Activated T-cell treated with anti-CD3 and anti-CD28 coated beads, Interleukin-2, amount 50 U/mL, for 72 hours (primary cell): ENCODE data around the gene LMX1A. TPM values are rescaled to one million over a fixed set of nuclear protein-coding genes. Genes with fewer than 3 reads are reported as not detected.

Source experiments
- ATAC-seq, 2 donors: fragments of 150-1000 bp; cut with Tn5 transposase; replicated peaks in 1 of 2; 2 replicates each; pipeline ENCODE4 v1.10.0; 2021; ENCODE audit warnings: moderate library complexity in 2 of 2, mild to moderate bottlenecking in 1 of 2
- DNase-seq, 2 donors: peaks; one replicate each; pipeline ENCODE4 v3.0.0; 2021 to 2022; ENCODE audit warnings: mixed read lengths in 1 of 2
- H3K27ac Mint-ChIP-seq: one replicate; pipeline ENCODE4 v1.8.0; 2022; ENCODE audit warnings: mild to moderate bottlenecking, moderate library complexity, mixed read lengths
- H3K27me3 Mint-ChIP-seq: one replicate; pipeline ENCODE4 v1.8.0; 2022; ENCODE audit warnings: low read depth, mixed read lengths
- H3K36me3 Mint-ChIP-seq, 2 donors: one replicate each; pipeline ENCODE4 v1.8.0; 2022; ENCODE audit warnings: mixed read lengths in 2 of 2, mild to moderate bottlenecking in 1 of 2; ENCODE audit not compliant: insufficient read depth in 2 of 2
- H3K4me1 Mint-ChIP-seq: one replicate; pipeline ENCODE4 v1.8.0; 2022; ENCODE audit warnings: low read depth, mixed read lengths
- H3K4me3 Mint-ChIP-seq, 2 donors: one replicate each; pipeline ENCODE4 v1.8.0; 2022; ENCODE audit warnings: mild to moderate bottlenecking in 2 of 2, mixed read lengths in 2 of 2, moderate library complexity in 2 of 2
- H3K9me3 Mint-ChIP-seq, 2 donors: one replicate each; pipeline ENCODE4 v1.8.0; 2022; ENCODE audit warnings: mixed read lengths in 2 of 2
- total RNA-seq, 2 donors: library from RNA; stranded (reverse); gene quantifications; one replicate each; pipeline ENCODE4 v1.2.3, GENCODE V29; 2022

The LMX1A gene
- total RNA-seq, 2 donors from 2014 or later = not detected

- no peak for ATAC-seq
- Mint-ChIP-seq H3K36me3 (no peaks in the 10 kb centered on the region), H3K9me3 (no peaks in the 10 kb centered on the region), H3K27me3 (peaks cover 83% of the 10 kb centered on the region), H3K4me3 (no peak overlapping the region), H3K27ac (no peak overlapping the region), H3K4me1 (peaks cover 17% of the 10 kb centered on the region)
- no peak for DNase-seq
Observed at GRCh38 chr1:165354739-165355138, 1.8 kb downstream of the LMX1A start.

GRCh38 chr1:165353731-165354671 lies 2.5 kb downstream of the LMX1A start:
- Mint-ChIP-seq H3K27me3 (peaks cover 83% of the 10 kb centered on the region), H3K9me3 (no peaks in the 10 kb centered on the region), H3K4me3 (peak overlapping the region in 1 of 2 donors; percentile 66), H3K27ac (peak overlapping the region; percentile 28), H3K36me3 (no peaks in the 10 kb centered on the region), H3K4me1 (peaks cover 17% of the 10 kb centered on the region)
- ATAC-seq (no peak), DNase-seq (no peak)

- peaks cover 17% of the 10 kb centered on the region for H3K4me1 Mint-ChIP-seq
- no peak overlapping the region for H3K4me3 Mint-ChIP-seq
- H3K9me3 Mint-ChIP-seq = no peaks in the 10 kb centered on the region
- H3K36me3 Mint-ChIP-seq = no peaks in the 10 kb centered on the region
- DNase-seq (no peak), ATAC-seq (no peak)
- peak overlapping the region; percentile 22 for H3K27ac Mint-ChIP-seq
- peaks cover 85% of the 10 kb centered on the region for H3K27me3 Mint-ChIP-seq
Observed at GRCh38 chr1:165352442-165353293, 3.8 kb downstream of the LMX1A start.

DNA sequence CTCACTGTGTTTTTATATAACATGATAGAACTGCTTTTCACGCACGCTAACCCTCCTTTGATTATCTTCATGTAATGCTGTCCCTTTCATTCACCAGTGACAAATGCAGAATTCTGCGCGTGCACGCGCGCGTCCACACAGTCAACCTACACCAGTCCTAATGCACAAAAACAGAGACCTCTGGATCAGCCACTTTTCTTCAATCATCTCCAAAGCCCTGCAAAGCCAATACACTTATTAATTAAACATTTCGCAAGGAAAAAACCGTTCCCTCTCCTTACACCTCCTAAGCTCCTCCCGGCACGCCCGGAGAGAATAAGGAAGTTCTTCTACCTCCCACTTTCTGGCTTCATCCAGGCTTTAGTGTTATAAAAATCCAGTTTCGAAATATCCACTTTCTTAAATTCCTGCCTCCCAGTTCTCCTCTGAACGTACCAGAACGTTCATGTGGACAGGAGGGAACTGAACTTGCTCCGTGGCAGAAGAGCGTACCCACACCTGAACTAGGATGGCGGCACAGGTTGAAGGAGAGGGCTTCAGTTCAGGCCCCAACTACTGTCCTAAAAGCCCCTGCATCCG lies 4.6 kb downstream of the LMX1A start:
- DNase-seq (no peak), ATAC-seq (no peak)
- Mint-ChIP-seq H3K9me3 (no peaks in the 10 kb centered on the region), H3K27me3 (peaks cover 85% of the 10 kb centered on the region), H3K27ac (no peak overlapping the region), H3K4me1 (peaks cover 17% of the 10 kb centered on the region), H3K36me3 (no peaks in the 10 kb centered on the region), H3K4me3 (no peak overlapping the region)

DNA sequence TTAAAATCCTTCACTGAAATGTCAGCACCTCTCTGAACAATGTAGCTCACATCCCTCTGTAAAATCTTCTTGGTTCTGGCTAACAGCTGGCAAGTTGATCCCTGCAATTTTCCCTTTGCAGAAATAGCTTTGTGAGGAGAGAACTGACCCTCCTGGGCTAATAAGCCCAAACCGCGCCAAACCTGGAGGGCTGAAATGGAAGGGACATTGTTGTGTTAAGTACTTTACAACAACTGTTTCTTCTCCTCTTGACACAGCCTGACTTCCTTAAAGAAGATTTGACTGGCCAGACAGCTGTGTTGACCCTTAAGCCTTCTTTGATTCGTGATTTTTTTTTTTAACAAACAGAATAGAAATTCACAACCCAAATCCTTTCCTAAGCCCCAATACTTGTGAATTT lies 5.7 kb downstream of the LMX1A start:
- Mint-ChIP-seq H3K4me3 (no peak overlapping the region), H3K9me3 (no peaks in the 10 kb centered on the region), H3K27ac (no peak overlapping the region)

GRCh38 chr1:165345502-165345901 lies 11.0 kb downstream of the LMX1A start:
- H3K9me3 Mint-ChIP-seq = no peaks in the 10 kb centered on the region
- H3K36me3 Mint-ChIP-seq = no peaks in the 10 kb centered on the region
- no peak overlapping the region for H3K27ac Mint-ChIP-seq
- no peak overlapping the region for H3K4me3 Mint-ChIP-seq
- peaks cover 91% of the 10 kb centered on the region for H3K27me3 Mint-ChIP-seq
- no peak for DNase-seq
- no peak for ATAC-seq
- H3K4me1 Mint-ChIP-seq = no peaks in the 10 kb centered on the region

More for the DNA sequence above, 5.7 kb downstream of the LMX1A start:
- Mint-ChIP-seq H3K36me3 (no peaks in the 10 kb centered on the region), H3K4me1 (peaks cover 17% of the 10 kb centered on the region), H3K27me3 (peaks cover 95% of the 10 kb centered on the region)
- ATAC-seq (no peak), DNase-seq (no peak)

DNA sequence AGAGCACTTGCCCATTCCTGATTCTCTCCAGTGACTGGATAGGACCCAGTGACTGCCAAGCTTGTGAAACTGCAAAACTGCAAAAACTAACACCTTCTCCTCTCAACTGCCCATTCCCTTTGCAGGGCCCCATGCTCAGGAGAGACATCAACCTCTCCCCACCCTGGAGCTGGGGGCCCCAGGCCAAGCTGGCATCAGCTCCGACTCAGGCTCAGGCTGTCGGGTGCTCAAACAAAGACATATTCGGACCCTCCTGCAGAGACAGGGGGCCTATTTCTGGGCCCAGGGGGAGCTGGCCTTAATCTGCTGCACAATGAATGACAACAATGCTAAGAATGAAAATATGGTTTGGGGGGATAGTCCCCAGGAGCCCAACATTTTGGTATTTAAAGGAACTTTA lies 11.8 kb downstream of the LMX1A start:
- Mint-ChIP-seq H3K27me3 (peaks cover 92% of the 10 kb centered on the region), H3K4me3 (no peak overlapping the region), H3K27ac (no peak overlapping the region), H3K9me3 (no peaks in the 10 kb centered on the region), H3K4me1 (no peaks in the 10 kb centered on the region), H3K36me3 (no peaks in the 10 kb centered on the region)
- ATAC-seq (no peak), DNase-seq (no peak)

- ATAC-seq (no peak), DNase-seq (no peak)
- H3K4me1 Mint-ChIP-seq = no peaks in the 10 kb centered on the region
- no peaks in the 10 kb centered on the region for H3K36me3 Mint-ChIP-seq
- no peak overlapping the region for H3K4me3 Mint-ChIP-seq
- H3K27ac Mint-ChIP-seq = no peak overlapping the region
- H3K9me3 Mint-ChIP-seq = no peaks in the 10 kb centered on the region
- peaks cover 90% of the 10 kb centered on the region for H3K27me3 Mint-ChIP-seq
Observed at GRCh38 chr1:165344198-165344597, 12.3 kb downstream of the LMX1A start.

GRCh38 chr1:165342587-165342986 lies 13.9 kb downstream of the LMX1A start:
- Mint-ChIP-seq H3K27ac (no peak overlapping the region), H3K36me3 (no peaks in the 10 kb centered on the region), H3K9me3 (no peaks in the 10 kb centered on the region), H3K4me3 (no peak overlapping the region), H3K4me1 (no peaks in the 10 kb centered on the region), H3K27me3 (peaks cover 73% of the 10 kb centered on the region)
- ATAC-seq (no peak), DNase-seq (no peak)

DNA sequence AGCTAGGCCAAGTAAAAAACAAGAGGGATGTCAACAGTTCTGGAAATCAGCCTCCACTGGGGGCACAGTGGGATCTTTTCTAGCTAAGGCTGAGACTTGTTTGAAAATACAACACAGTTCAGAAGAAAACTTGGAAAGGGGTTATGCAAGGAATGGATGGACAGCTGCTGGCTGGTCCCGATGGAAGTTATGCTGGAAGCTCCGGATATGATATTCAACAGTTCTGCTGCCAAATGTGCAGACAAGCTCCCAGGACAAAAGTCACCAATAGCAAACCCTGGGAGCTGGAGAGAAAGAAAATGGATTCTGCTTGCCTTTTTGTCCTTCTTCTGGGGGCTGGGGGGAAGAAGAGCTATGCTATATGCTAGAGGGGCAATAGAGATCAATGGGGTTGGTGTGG lies 14.3 kb downstream of the LMX1A start:
- no peaks in the 10 kb centered on the region for H3K4me1 Mint-ChIP-seq
- H3K36me3 Mint-ChIP-seq = no peaks in the 10 kb centered on the region
- no peak overlapping the region for H3K27ac Mint-ChIP-seq
- ATAC-seq (no peak), DNase-seq (no peak)
- H3K4me3 Mint-ChIP-seq = no peak overlapping the region
- H3K27me3 Mint-ChIP-seq = peaks cover 69% of the 10 kb centered on the region
- H3K9me3 Mint-ChIP-seq = no peaks in the 10 kb centered on the region

- DNase-seq (no peak), ATAC-seq (no peak)
- no peaks in the 10 kb centered on the region for H3K9me3 Mint-ChIP-seq
- H3K27ac Mint-ChIP-seq = no peak overlapping the region
- no peaks in the 10 kb centered on the region for H3K36me3 Mint-ChIP-seq
- H3K4me3 Mint-ChIP-seq = no peak overlapping the region
- no peaks in the 10 kb centered on the region for H3K4me1 Mint-ChIP-seq
- H3K27me3 Mint-ChIP-seq = peaks cover 50% of the 10 kb centered on the region
Observed at GRCh38 chr1:165339164-165339563, 17.4 kb downstream of the LMX1A start.

GRCh38 chr1:165330483-165330882 lies 26.0 kb downstream of the LMX1A start:
- no peak for ATAC-seq
- H3K27me3 Mint-ChIP-seq = peaks cover 44% of the 10 kb centered on the region
- H3K4me1 Mint-ChIP-seq = no peaks in the 10 kb centered on the region
- H3K9me3 Mint-ChIP-seq = no peaks in the 10 kb centered on the region
- no peak overlapping the region for H3K27ac Mint-ChIP-seq
- no peak for DNase-seq
- H3K4me3 Mint-ChIP-seq = no peak overlapping the region
- peaks cover 0 to 1% of the 10 kb centered on the region in 2 donors for H3K36me3 Mint-ChIP-seq

GRCh38 chr1:165329104-165329503 lies 27.4 kb downstream of the LMX1A start:
- ATAC-seq (no peak), DNase-seq (no peak)
- H3K36me3 Mint-ChIP-seq = peaks cover 0 to 1% of the 10 kb centered on the region in 2 donors
- H3K27ac Mint-ChIP-seq = no peak overlapping the region
- H3K27me3 Mint-ChIP-seq = peaks cover 42% of the 10 kb centered on the region
- no peaks in the 10 kb centered on the region for H3K4me1 Mint-ChIP-seq
- H3K9me3 Mint-ChIP-seq = no peaks in the 10 kb centered on the region
- no peak overlapping the region for H3K4me3 Mint-ChIP-seq
